Measurements from ENCODE around the gene AATF.

Gene AATF

DNA sequence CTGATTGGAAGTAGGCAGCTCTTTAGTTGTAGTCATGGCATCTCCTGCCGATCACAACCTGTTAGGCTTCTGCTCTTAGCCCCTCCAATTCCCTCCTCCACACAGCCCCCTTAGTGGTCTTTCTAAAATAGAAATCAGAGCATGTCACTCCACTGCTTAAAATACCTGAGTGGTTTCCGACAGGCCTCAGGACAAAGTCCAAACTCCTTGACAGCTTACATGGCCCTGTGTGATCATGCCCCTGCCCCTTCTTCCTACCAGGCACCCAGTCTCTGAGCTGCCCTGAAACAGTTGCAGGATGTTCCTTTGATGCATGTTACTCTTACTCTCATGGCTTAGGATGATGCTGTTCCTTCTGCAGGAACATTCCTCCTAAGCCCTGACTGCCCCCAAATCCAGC is 147.3 kb downstream of the AATF start:
- H3K4me3 ChIP-seq (ENCODE audit: low read depth, low read length), result no peak overlapping the region
- TF ChIP-seq, protein P1, sequence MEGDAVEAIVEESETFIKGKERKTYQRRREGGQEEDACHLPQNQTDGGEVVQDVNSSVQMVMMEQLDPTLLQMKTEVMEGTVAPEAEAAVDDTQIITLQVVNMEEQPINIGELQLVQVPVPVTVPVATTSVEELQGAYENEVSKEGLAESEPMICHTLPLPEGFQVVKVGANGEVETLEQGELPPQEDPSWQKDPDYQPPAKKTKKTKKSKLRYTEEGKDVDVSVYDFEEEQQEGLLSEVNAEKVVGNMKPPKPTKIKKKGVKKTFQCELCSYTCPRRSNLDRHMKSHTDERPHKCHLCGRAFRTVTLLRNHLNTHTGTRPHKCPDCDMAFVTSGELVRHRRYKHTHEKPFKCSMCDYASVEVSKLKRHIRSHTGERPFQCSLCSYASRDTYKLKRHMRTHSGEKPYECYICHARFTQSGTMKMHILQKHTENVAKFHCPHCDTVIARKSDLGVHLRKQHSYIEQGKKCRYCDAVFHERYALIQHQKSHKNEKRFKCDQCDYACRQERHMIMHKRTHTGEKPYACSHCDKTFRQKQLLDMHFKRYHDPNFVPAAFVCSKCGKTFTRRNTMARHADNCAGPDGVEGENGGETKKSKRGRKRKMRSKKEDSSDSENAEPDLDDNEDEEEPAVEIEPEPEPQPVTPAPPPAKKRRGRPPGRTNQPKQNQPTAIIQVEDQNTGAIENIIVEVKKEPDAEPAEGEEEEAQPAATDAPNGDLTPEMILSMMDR (IDR thresholded peaks at IDR 0.05; ENCODE audit: low read depth, low read length), result no peak
- TF ChIP-seq MYC (IDR thresholded peaks at IDR 0.05; ENCODE audit: low read depth, low read length) (no peak), POLR2A (IDR thresholded peaks at IDR 0.05; ENCODE audit: extremely low read depth, insufficient read length) (no peak)
- TF ChIP-seq, protein P2, sequence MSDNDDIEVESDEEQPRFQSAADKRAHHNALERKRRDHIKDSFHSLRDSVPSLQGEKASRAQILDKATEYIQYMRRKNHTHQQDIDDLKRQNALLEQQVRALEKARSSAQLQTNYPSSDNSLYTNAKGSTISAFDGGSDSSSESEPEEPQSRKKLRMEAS (IDR thresholded peaks at IDR 0.05; ENCODE audit: low read depth, low read length), result no peak
- DNase-seq (ENCODE audit: low read depth), result no peak

DNA sequence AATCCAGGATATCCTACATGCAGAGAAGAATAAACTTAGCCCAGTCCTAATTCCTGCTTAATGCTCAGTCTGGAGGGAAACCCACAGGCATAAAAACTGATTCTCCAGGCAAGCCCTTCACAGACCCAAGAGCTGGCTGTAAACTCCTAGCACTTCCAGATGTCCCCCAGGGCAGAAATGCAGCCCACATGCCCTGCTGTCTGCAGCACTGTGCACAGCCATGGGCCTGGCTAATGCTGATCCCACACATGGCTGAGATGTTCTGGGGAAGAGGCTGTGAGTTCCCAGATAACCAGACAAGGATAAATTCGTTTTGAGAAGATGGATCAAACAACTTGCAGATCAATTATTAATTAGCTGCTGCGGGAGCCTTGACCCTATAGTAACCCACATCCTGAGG is 148.4 kb downstream of the AATF start:
- DNase-seq (ENCODE audit: low read depth), result no peak
- no peak overlapping the region for H3K4me3 ChIP-seq (ENCODE audit: low read depth, low read length)

DNA sequence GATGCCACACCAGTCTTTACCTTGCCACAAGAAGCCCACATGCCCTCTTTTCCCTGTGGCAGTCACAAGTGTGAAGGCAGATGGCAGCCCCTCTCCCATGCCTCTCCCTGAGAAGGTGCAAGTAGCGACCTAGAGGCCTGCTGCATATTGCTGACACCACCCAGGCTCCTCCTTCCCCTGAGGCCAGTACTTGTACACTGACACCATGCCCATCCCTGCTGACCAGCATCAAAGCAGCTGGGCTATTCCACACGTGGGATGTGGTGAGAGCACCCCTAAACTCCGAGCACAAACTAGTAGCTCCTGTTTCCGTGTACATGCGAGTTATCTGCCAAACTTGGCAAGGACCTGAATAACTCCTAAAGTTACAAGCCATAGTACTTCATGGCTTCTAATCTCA is 149.4 kb downstream of the AATF start:
- TF ChIP-seq MYC (IDR thresholded peaks at IDR 0.05; ENCODE audit: low read depth, low read length) (no peak), POLR2A (IDR thresholded peaks at IDR 0.05; ENCODE audit: extremely low read depth, insufficient read length) (no peak)
- TF ChIP-seq, protein P2 (IDR thresholded peaks at IDR 0.05; ENCODE audit: low read depth, low read length), result no peak
- TF ChIP-seq, protein P1 (IDR thresholded peaks at IDR 0.05; ENCODE audit: low read depth, low read length), result no peak
- no peak for DNase-seq (ENCODE audit: low read depth)

More for the DNA sequence above, 148.4 kb downstream of the AATF start:
- TF ChIP-seq, protein P2 (IDR thresholded peaks at IDR 0.05; ENCODE audit: low read depth, low read length), result no peak
- no peak for TF ChIP-seq POLR2A (IDR thresholded peaks at IDR 0.05; ENCODE audit: extremely low read depth, insufficient read length)
- no peak for TF ChIP-seq MYC (IDR thresholded peaks at IDR 0.05; ENCODE audit: low read depth, low read length)
- TF ChIP-seq, protein P1 (IDR thresholded peaks at IDR 0.05; ENCODE audit: low read depth, low read length), result no peak

DNA sequence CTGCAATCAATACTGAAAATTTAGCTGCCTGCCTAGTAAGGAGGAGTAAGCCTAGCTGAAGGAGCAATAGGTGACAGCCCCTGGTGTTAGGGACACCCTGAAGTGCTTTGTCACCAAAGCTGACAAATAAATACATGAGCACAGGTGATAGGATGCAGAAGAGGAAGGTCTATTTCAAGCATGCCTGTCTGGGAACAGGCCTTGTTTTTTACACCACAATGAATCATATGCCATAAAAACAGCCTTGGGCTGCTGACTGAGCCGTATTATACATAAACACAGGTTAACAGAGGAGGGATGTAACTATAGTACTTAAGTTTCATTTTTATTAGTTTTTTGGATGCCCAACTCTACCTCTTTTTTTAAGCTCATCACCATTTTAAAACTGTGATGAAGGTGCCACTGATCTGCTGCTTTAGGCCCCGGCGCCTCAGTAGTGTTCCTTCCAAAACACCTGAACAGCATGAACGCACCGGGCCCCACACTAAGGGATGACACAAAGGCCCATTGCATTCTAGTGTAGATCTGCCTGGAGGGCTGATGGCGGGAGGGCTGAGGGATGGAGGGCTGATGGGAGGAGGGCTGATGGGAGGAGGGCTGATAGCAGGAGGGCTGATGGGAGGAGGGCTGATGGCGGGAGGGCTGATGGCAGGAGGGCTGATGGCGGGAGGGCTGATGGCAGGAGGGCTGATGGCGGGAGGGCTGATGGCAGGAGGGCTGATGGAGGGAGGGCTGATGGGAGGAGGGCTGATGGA is 150.3 kb downstream of the AATF start:
- TF ChIP-seq, protein P2 (IDR thresholded peaks at IDR 0.05; ENCODE audit: low read depth, low read length), result no peak
- TF ChIP-seq, protein P1 (IDR thresholded peaks at IDR 0.05; ENCODE audit: low read depth, low read length), result no peak
- TF ChIP-seq MYC (IDR thresholded peaks at IDR 0.05; ENCODE audit: low read depth, low read length) (no peak), POLR2A (IDR thresholded peaks at IDR 0.05; ENCODE audit: extremely low read depth, insufficient read length) (no peak)
- DNase-seq (ENCODE audit: low read depth), result no peak
- no peak overlapping the region for H3K4me3 ChIP-seq (ENCODE audit: low read depth, low read length)

More for the DNA sequence above, 149.4 kb downstream of the AATF start:
- no peak overlapping the region for H3K4me3 ChIP-seq (ENCODE audit: low read depth, low read length)

DNA sequence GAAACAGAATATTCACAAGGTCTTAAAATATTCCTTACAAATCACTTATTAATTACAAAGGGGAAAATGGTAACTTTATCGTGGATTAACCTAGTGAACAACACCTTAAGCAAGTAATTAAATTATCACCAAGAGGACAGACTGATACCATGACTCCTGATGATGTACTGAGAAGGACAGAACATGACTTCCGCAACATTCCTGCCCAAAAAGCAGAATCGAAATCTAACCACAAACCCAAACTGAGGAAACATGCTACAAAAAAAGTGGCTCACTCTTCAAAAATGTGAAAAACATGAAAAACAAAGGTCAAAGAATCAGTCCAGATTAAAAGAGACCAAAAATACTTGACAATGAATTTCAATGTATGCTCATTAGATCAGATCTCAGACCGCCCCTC is 151.5 kb downstream of the AATF start:
- TF ChIP-seq, protein P2 (IDR thresholded peaks at IDR 0.05; ENCODE audit: low read depth, low read length), result no peak
- TF ChIP-seq MYC (IDR thresholded peaks at IDR 0.05; ENCODE audit: low read depth, low read length), result no peak
- TF ChIP-seq POLR2A (IDR thresholded peaks at IDR 0.05; ENCODE audit: extremely low read depth, insufficient read length), result no peak
- TF ChIP-seq, protein P1 (IDR thresholded peaks at IDR 0.05; ENCODE audit: low read depth, low read length), result no peak
- H3K4me3 ChIP-seq (ENCODE audit: low read depth, low read length), result no peak overlapping the region
- DNase-seq (ENCODE audit: low read depth), result no peak

All from NB4 (cell line).